Keratinocyte (primary cell): ENCODE results near the gene ADSL. TPM values are rescaled to one million over a fixed set of nuclear protein-coding genes. Genes with fewer than 3 reads are reported as not detected.

Experiments
- DNase-seq: peaks from one replicate; pipeline ENCODE4 v3.0.0-alpha.2; 2011; ENCODE audit warnings: low read depth, missing footprints, low spot score
- FAIRE-seq: peaks from 2 replicates; lab custom pipeline; 2011; peaks lifted over from hg19 to GRCh38; lab: Jason Lieb, UNC
- H2AFZ ChIP-seq: 2 replicates; pipeline ENCODE4 v1.6.0; 2012; ENCODE audit warnings: low read length, control low read depth, inconsistent platforms; ENCODE audit not compliant: control insufficient read depth
- H3K27ac ChIP-seq: 2 replicates; pipeline ENCODE4 v1.5.1; 2011; ENCODE audit warnings: low read length; ENCODE audit not compliant: control insufficient read depth, insufficient read depth
- H3K27me3 ChIP-seq: 3 replicates; pipeline ENCODE4 v1.6.0; 2011; ENCODE audit warnings: low read length; ENCODE audit not compliant: control insufficient read depth, insufficient read depth; ENCODE audit errors: extremely low read depth
- H3K36me3 ChIP-seq, 2 experiments: 2 replicates in 1 of 2; 3 replicates in 1 of 2; pipeline ENCODE4 v1.5.1; 2011; ENCODE audit warnings: low read length in 2 of 2, mild to moderate bottlenecking in 1 of 2; ENCODE audit not compliant: control insufficient read depth in 2 of 2, insufficient read depth in 2 of 2; ENCODE audit errors: extremely low read depth in 1 of 2
- H3K4me1 ChIP-seq: 3 replicates; pipeline ENCODE4 v1.5.1; 2011; ENCODE audit warnings: low read length; ENCODE audit not compliant: control insufficient read depth, insufficient read depth; ENCODE audit errors: extremely low read depth
- H3K4me2 ChIP-seq: 3 replicates; pipeline ENCODE4 v1.6.0; 2011; ENCODE audit warnings: low read depth, low read length; ENCODE audit not compliant: control insufficient read depth, insufficient read depth; ENCODE audit errors: extremely low read depth
- H3K4me3 ChIP-seq, 3 experiments: fragments of 200-600 bp in 1 of 3; sonication (generic) in 1 of 3; 2 replicates in 2 of 3; 3 replicates in 1 of 3; pipeline ENCODE4 v1.5.1; 2011 to 2016; ENCODE audit warnings: low read length in 3 of 3, mild to moderate bottlenecking in 3 of 3, control low read depth in 2 of 3, inconsistent platforms in 1 of 3, low read depth in 1 of 3, mixed read lengths in 1 of 3, mixed run types in 1 of 3, moderate library complexity in 1 of 3; ENCODE audit not compliant: control insufficient read depth in 2 of 3, insufficient read depth in 2 of 3; ENCODE audit errors: extremely low read depth in 1 of 3
- H3K79me2 ChIP-seq: 2 replicates; pipeline ENCODE4 v1.6.0; 2012; ENCODE audit warnings: low read length; ENCODE audit not compliant: control insufficient read depth, insufficient read depth
- H3K9ac ChIP-seq: 3 replicates; pipeline ENCODE4 v1.6.0; 2011; ENCODE audit warnings: low read length; ENCODE audit not compliant: control insufficient read depth, insufficient read depth; ENCODE audit errors: extremely low read depth
- H3K9me1 ChIP-seq: 3 replicates; pipeline ENCODE4 v1.6.0; 2011; ENCODE audit warnings: low read length; ENCODE audit not compliant: control insufficient read depth, insufficient read depth; ENCODE audit errors: extremely low read depth
- H3K9me3 ChIP-seq: 2 replicates; pipeline ENCODE4 v1.5.1; 2012; ENCODE audit warnings: low read depth, low read length; ENCODE audit not compliant: control insufficient read depth
- H4K20me1 ChIP-seq: 3 replicates; pipeline ENCODE4 v1.6.0; 2011; ENCODE audit warnings: low read length; ENCODE audit not compliant: control insufficient read depth, insufficient read depth; ENCODE audit errors: extremely low read depth
- CTCF ChIP-seq, 3 experiments: IDR thresholded peaks in 1 of 3; conservative IDR thresholded peaks in 1 of 3; optimal IDR thresholded peaks in 1 of 3; 2 replicates in 2 of 3; 3 replicates in 1 of 3; pipeline versions ENCODE3 to v1.5.1; 2011; ENCODE audit warnings: low read length in 3 of 3, mild to moderate bottlenecking in 3 of 3, moderate library complexity in 2 of 3, control low read depth in 1 of 3, inconsistent platforms in 1 of 3; ENCODE audit not compliant: insufficient read depth in 2 of 3; ENCODE audit errors: extremely low read depth in 1 of 3
- EZH2 ChIP-seq: IDR thresholded peaks from one replicate; pipeline ENCODE4 v1.6.1; 2012; ENCODE audit warnings: inconsistent platforms, mild to moderate bottlenecking, low read length, moderate library complexity
- dilution Hi-C: fragments of 300-500 bp; cut with MboI; formaldehyde crosslinking; loops from one replicate; pipeline ENCODE4 v1.7.0; 2020; ENCODE audit warnings: low sequenced_read_pairs; ENCODE audit not compliant: extremely low pct_ligation_motif_present
- polyA plus RNA-seq, 5 experiments: library from polyadenylated mRNA; depleted of rRNA in 3 of 5; stranded (reverse) in 3 of 5; stranded (forward) in 1 of 5; unstranded in 1 of 5; fragments of >200 nt; gene quantifications; 1 replicate in 1 of 5; 2 replicates in 3 of 5; 3 replicates in 1 of 5; pipeline versions ENCODE4 v1.2.1 to v1.2.3, GENCODE V29; 2011 to 2012; ENCODE audit warnings: missing spikeins in 2 of 5, low read depth in 1 of 5, low replicate concordance in 1 of 5

The ADSL gene
- polyA plus RNA-seq, 1 donor (not counting 4 experiments of a cell fraction or from before 2014, with no cell fraction given), result 96.1 TPM

DNA sequence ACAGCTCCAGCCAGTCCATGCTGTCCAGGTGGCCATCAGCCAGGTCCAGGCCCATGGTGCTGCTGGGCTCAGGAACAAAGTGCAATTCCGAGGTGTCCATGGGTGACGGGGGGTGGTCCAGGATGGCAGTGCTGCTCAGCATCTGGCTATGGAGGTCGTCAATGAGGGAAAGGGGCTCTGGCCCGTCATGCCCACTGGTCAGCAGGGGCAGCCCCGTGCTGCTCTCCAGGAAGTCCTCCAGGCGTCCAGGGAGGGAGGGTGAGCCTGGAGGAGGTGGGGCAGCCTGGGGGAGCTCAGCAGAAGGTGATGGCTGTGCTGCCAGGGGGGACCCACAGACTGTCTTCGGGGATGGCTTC lies 65.2 kb downstream of the ADSL start:
- Histone ChIP-seq H3K79me2 (no peaks in the 10 kb centered on the region), H3K27ac (no peak overlapping the region), H3K9me1 (peaks cover 4% of the 10 kb centered on the region), H2AFZ (no peak overlapping the region), H3K4me1 (peaks cover 29% of the 10 kb centered on the region), H4K20me1 (peaks cover 6% of the 10 kb centered on the region), H3K4me2 (no peak overlapping the region), H3K4me3 (no peak overlapping the region), H3K36me3 (peaks cover 28 to 39% of the 10 kb centered on the region in 2 experiments), H3K9ac (no peak overlapping the region), H3K27me3 (no peaks in the 10 kb centered on the region), H3K9me3 (no peaks in the 10 kb centered on the region)
- dilution Hi-C loops, result no loop called here
- DNase-seq (no peak), FAIRE-seq (no peak)
- TF ChIP-seq CTCF (optimal IDR thresholded peaks at IDR 0.05 in 1 of 3, IDR thresholded peaks at IDR 0.05 in 1 of 3, conservative IDR thresholded peaks at IDR 0.05 in 1 of 3; ENCODE audit: extremely low read depth in 1 of 3, insufficient read depth in 2 of 3, low read length in 3 of 3) (no peak), EZH2 (no peak)

DNA sequence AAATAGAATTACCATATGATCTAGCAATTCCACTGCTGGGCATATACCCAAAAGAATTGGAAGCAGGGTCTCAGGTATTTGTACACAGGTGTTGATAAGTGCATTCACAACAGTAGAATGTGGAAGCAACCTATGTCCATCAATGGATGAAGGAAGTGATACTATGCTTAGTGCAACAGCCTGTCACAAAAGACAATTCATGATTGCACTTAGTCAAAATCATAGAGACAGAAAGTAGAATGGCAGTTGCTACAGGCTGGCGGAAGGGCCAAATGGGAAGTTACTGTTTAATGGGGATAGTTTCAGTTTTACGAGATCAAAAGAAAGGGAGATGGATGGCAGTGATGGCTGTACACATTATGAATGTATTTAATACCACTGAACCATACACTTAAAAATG lies 66.1 kb downstream of the ADSL start:
- H3K9ac ChIP-seq, result no peak overlapping the region
- H3K36me3 ChIP-seq, result peaks cover 30 to 39% of the 10 kb centered on the region in 2 experiments
- no peak overlapping the region for H3K4me2 ChIP-seq
- H2AFZ ChIP-seq, result no peak overlapping the region
- H3K79me2 ChIP-seq, result no peaks in the 10 kb centered on the region
- H4K20me1 ChIP-seq, result peaks cover 3% of the 10 kb centered on the region
- H3K9me1 ChIP-seq, result peaks cover under 1% of the 10 kb centered on the region
- H3K9me3 ChIP-seq, result no peaks in the 10 kb centered on the region
- dilution Hi-C loops, result no loop called here
- H3K27ac ChIP-seq, result no peak overlapping the region
- H3K4me3 ChIP-seq, result no peak overlapping the region
- H3K27me3 ChIP-seq, result no peaks in the 10 kb centered on the region
- H3K4me1 ChIP-seq, result peaks cover 29% of the 10 kb centered on the region
- TF ChIP-seq EZH2 (no peak), CTCF (optimal IDR thresholded peaks at IDR 0.05 in 1 of 3, IDR thresholded peaks at IDR 0.05 in 1 of 3, conservative IDR thresholded peaks at IDR 0.05 in 1 of 3; ENCODE audit: extremely low read depth in 1 of 3, insufficient read depth in 2 of 3, low read length in 3 of 3) (no peak)
- DNase-seq (no peak), FAIRE-seq (no peak)
